ENCODE measurements around the gene MYB.
A peak's percentile ranks its signal among the peaks of the same experiment; 100 is the strongest.
"Not testable (repeated sequence)": the region's sequence is repeated elsewhere in the genome, so short reads cannot be mapped to it uniquely, and the experiment has no call there.

The MYB gene

GRCh38 chr6:135225911-135226310 lies 44.8 kb downstream of the MYB start:
- DNase-seq = no peak

- no peak for DNase-seq
These were observed 45.4 kb downstream of the MYB start for GRCh38 chr6:135226537-135226936.

GRCh38 chr6:135227349-135227748 lies 46.2 kb downstream of the MYB start:
- no peak for DNase-seq

GRCh38 chr6:135227758-135228157 lies 46.6 kb downstream of the MYB start:
- no peak for DNase-seq

- no peak for DNase-seq
These were observed 47.4 kb downstream of the MYB start for GRCh38 chr6:135228486-135228885.

- DNase-seq = no peak
These were observed 48.9 kb downstream of the MYB start for GRCh38 chr6:135229996-135230395.

GRCh38 chr6:135230711-135231468 lies 49.8 kb downstream of the MYB start:
- no peak for DNase-seq

- peak; percentile 15 for DNase-seq
These were observed 50.3 kb downstream of the MYB start for GRCh38 chr6:135231469-135231844.

- no peak for DNase-seq
These were observed 52.8 kb downstream of the MYB start for GRCh38 chr6:135233686-135234491.

- no peak for DNase-seq
These were observed 53.3 kb downstream of the MYB start for GRCh38 chr6:135234492-135234780.

GRCh38 chr6:135235716-135236115 lies 54.6 kb downstream of the MYB start:
- no peak for DNase-seq

- no peak for DNase-seq
These were observed 55.2 kb downstream of the MYB start for GRCh38 chr6:135236319-135236718.

GRCh38 chr6:135236732-135237131 lies 55.6 kb downstream of the MYB start:
- DNase-seq = no peak

- no peak for DNase-seq
These were observed 59.6 kb downstream of the MYB start for GRCh38 chr6:135240711-135241110.

- no peak for DNase-seq
These were observed 63.0 kb downstream of the MYB start for GRCh38 chr6:135243871-135244796.

GRCh38 chr6:135244805-135245204 lies 63.7 kb downstream of the MYB start:
- DNase-seq = no peak

- not testable (repeated sequence) for DNase-seq
These were observed 65.4 kb downstream of the MYB start for GRCh38 chr6:135246412-135247012.

- DNase-seq = no peak
These were observed 69.1 kb downstream of the MYB start for GRCh38 chr6:135250234-135250633.

- no peak for DNase-seq
These were observed 69.8 kb downstream of the MYB start for GRCh38 chr6:135250751-135251497.

GRCh38 chr6:135251498-135252441 lies 70.7 kb downstream of the MYB start:
- no peak for DNase-seq

- DNase-seq = no peak
These were observed 73.4 kb downstream of the MYB start for GRCh38 chr6:135254471-135254870.
